ENCODE measurements around the gene CNMD. TPM values are rescaled to one million over a fixed set of nuclear protein-coding genes. Genes with fewer than 3 reads are reported as not detected.

The CNMD gene
- total RNA-seq, 6 donors from 2014 or later, result 0.24 to 0.46 TPM; not detected in 4

- DNase-seq, result no peak
- no peaks in the 10 kb centered on the region for H3K27me3 ChIP-seq
- no peaks in the 10 kb centered on the region for H3K4me1 ChIP-seq
- WGBS, 2 donors, result 52 to 60% methylated on average over 5 of the region's 5 CpGs
- ATAC-seq (ENCODE audit: low FRiP score in 2 of 2), result no peak
- no peak overlapping the region for H3K27ac ChIP-seq
- no peaks in the 10 kb centered on the region for H3K36me3 ChIP-seq
- TF ChIP-seq POLR2AphosphoS5 (IDR thresholded peaks at IDR 0.05) (no peak), POLR2A (IDR thresholded peaks at IDR 0.05) (no peak), EP300 (IDR thresholded peaks at IDR 0.05) (no peak)
- TF ChIP-seq, protein P1, sequence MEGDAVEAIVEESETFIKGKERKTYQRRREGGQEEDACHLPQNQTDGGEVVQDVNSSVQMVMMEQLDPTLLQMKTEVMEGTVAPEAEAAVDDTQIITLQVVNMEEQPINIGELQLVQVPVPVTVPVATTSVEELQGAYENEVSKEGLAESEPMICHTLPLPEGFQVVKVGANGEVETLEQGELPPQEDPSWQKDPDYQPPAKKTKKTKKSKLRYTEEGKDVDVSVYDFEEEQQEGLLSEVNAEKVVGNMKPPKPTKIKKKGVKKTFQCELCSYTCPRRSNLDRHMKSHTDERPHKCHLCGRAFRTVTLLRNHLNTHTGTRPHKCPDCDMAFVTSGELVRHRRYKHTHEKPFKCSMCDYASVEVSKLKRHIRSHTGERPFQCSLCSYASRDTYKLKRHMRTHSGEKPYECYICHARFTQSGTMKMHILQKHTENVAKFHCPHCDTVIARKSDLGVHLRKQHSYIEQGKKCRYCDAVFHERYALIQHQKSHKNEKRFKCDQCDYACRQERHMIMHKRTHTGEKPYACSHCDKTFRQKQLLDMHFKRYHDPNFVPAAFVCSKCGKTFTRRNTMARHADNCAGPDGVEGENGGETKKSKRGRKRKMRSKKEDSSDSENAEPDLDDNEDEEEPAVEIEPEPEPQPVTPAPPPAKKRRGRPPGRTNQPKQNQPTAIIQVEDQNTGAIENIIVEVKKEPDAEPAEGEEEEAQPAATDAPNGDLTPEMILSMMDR (IDR thresholded peaks at IDR 0.05), result no peak
- no peak overlapping the region for H3K4me3 ChIP-seq
- no peaks in the 10 kb centered on the region for H3K9me3 ChIP-seq
Measured at GRCh38 chr13:52749419-52749818, 9.8 kb upstream of the CNMD start.

- ATAC-seq (ENCODE audit: low FRiP score in 2 of 2), result no peak
- Histone ChIP-seq H3K4me3 (no peak overlapping the region), H3K27ac (no peak overlapping the region), H3K9me3 (no peaks in the 10 kb centered on the region), H3K27me3 (no peaks in the 10 kb centered on the region), H3K36me3 (no peaks in the 10 kb centered on the region), H3K4me1 (no peaks in the 10 kb centered on the region)
- TF ChIP-seq POLR2A (IDR thresholded peaks at IDR 0.05), result no peak
- WGBS, 2 donors, result 73 to 77% methylated on average over 3 of the region's 3 CpGs
- no peak for DNase-seq
Measured at GRCh38 chr13:52746141-52746540, 6.5 kb upstream of the CNMD start.

GRCh38 chr13:52744842-52745375, 5.3 kb upstream of the CNMD start:
- TF ChIP-seq, protein P1 (IDR thresholded peaks at IDR 0.05), result no peak
- TF ChIP-seq POLR2AphosphoS5 (IDR thresholded peaks at IDR 0.05) (no peak), POLR2A (IDR thresholded peaks at IDR 0.05) (no peak), EP300 (IDR thresholded peaks at IDR 0.05) (no peak)
- no peaks in the 10 kb centered on the region for H3K9me3 ChIP-seq
- DNase-seq (no peak), ATAC-seq (ENCODE audit: low FRiP score in 2 of 2) (no peak)
- no peaks in the 10 kb centered on the region for H3K4me1 ChIP-seq
- peaks cover 0 to 3% (median under 1%) of the 10 kb centered on the region in 4 donors for H3K27me3 ChIP-seq
- no peaks in the 10 kb centered on the region for H3K36me3 ChIP-seq
- no peak overlapping the region for H3K4me3 ChIP-seq
- no peak overlapping the region for H3K27ac ChIP-seq
- WGBS, 2 donors, result 61 to 64% methylated on average over 6 of the region's 6 CpGs

DNA sequence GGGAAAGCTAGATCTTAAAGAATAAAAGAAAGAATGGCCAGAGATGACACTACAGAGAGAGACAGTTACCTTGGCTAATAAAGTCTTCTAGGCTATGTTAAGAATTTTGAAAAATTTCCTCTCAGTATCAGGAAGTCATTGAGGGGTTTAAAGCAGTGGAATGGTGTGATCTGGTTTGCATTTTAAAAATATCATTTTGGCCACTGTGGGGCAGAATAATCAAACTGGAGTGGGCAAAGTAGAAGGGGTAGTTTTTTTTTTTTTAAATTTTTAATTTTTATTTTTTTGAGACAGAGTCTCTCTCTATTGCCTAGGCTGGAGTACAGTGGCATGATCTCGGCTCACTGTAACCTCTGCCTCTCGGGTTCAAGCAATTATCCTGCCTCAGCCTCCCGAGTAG, 4.4 kb upstream of the CNMD start:
- DNase-seq (no peak), ATAC-seq (ENCODE audit: low FRiP score in 2 of 2) (no peak)
- Histone ChIP-seq H3K9me3 (no peaks in the 10 kb centered on the region), H3K4me1 (peaks cover 6 to 9% (median 7%) of the 10 kb centered on the region in 4 donors), H3K36me3 (no peaks in the 10 kb centered on the region), H3K27ac (no peak overlapping the region), H3K27me3 (peaks cover 0 to 13% (median 5%) of the 10 kb centered on the region in 4 donors), H3K4me3 (no peak overlapping the region)
- 87 to 96% methylated on average over 3 of the region's 3 CpGs for WGBS, 2 donors
- no peak for TF ChIP-seq POLR2AphosphoS5 (IDR thresholded peaks at IDR 0.05)
- TF ChIP-seq, protein P1 (IDR thresholded peaks at IDR 0.05), result no peak

DNA sequence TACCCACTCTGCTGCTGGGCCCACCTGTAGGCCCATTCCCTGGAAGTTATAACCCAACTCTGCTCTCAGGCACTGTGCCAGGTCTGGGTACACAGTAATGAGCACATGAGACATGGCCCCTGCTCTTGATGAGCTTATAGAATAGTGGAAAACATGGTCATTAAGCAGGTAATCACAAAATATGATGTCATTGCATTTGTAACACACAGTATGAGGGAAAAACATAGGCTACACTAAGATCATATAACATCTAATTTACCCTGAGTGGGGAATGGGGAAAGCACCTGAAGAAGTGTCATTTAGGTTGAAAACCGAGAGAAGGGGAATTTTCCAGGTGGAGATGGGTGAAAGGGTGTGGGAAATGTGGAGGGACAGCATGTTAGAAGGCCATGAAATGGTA, 3.9 kb upstream of the CNMD start:
- no peak overlapping the region for H3K27ac ChIP-seq
- no peak for TF ChIP-seq POLR2AphosphoS5 (IDR thresholded peaks at IDR 0.05)
- TF ChIP-seq, protein P1 (IDR thresholded peaks at IDR 0.05), result no peak
- TF ChIP-seq POLR2A (IDR thresholded peaks at IDR 0.05), result no peak
- no peak for TF ChIP-seq EP300 (IDR thresholded peaks at IDR 0.05)
- no peaks in the 10 kb centered on the region for H3K36me3 ChIP-seq
- ATAC-seq (ENCODE audit: low FRiP score in 2 of 2), result no peak
- peaks cover 0 to 17% (median 7%) of the 10 kb centered on the region in 4 donors for H3K27me3 ChIP-seq
- peaks cover 8 to 13% (median 11%) of the 10 kb centered on the region in 4 donors for H3K4me1 ChIP-seq
- no peak for DNase-seq
- WGBS, 2 donors, result 57 to 61% methylated on average over 1 of the region's 1 CpG
- H3K9me3 ChIP-seq, result no peaks in the 10 kb centered on the region
- no peak overlapping the region for H3K4me3 ChIP-seq
